GM12872 (cell line): ENCODE results near the gene MRPL44.

ENCODE experiments used
- CTCF ChIP-seq: IDR thresholded peaks from 3 replicates; pipeline ENCODE4 v1.5.1; 2011; ENCODE audit warnings: low read depth, mild to moderate bottlenecking, low read length, moderate library complexity; ENCODE audit not compliant: insufficient read depth

The MRPL44 gene

GRCh38 chr2:223920109-223920508 is 37.2 kb upstream of the MRPL44 start:
- TF ChIP-seq CTCF = no peak

GRCh38 chr2:223921204-223921603 is 36.1 kb upstream of the MRPL44 start:
- TF ChIP-seq CTCF = no peak

GRCh38 chr2:223922308-223922707 is 35.0 kb upstream of the MRPL44 start:
- TF ChIP-seq CTCF = no peak

GRCh38 chr2:223923976-223924375 is 33.3 kb upstream of the MRPL44 start:
- no peak for TF ChIP-seq CTCF

- no peak for TF ChIP-seq CTCF
Observed at GRCh38 chr2:223925106-223925505, 32.2 kb upstream of the MRPL44 start.

- TF ChIP-seq CTCF = no peak
Observed at GRCh38 chr2:223928113-223929006, 28.9 kb upstream of the MRPL44 start.

GRCh38 chr2:223929571-223930102 is 27.6 kb upstream of the MRPL44 start:
- TF ChIP-seq CTCF = no peak
